GM13977 (cell line): Measurements from ENCODE around the gene SFT2D3.
A peak's percentile ranks its signal among the peaks of the same experiment; 100 is the strongest.

ENCODE experiments used
- DNase-seq: peaks from one replicate; pipeline ENCODE4 v3.0.0; 2012; ENCODE audit warnings: low spot score
- CTCF ChIP-seq: IDR thresholded peaks from 2 replicates; pipeline ENCODE4 v1.5.1; 2012; ENCODE audit warnings: mild to moderate bottlenecking, control low read depth; ENCODE audit not compliant: insufficient read depth; ENCODE audit errors: extremely low read depth, missing control alignments
- in situ Hi-C: fragments of 300-500 bp; cut with MboI; formaldehyde crosslinking; loops from one replicate; pipeline ENCODE4 v1.12.0; 2022; ENCODE audit warnings: low sequenced_read_pairs, low pct_unique_long_range_greater_than_20kb, mixed read lengths, inconsistent platforms; ENCODE audit not compliant: unreplicated experiment

SFT2D3 gene

GRCh38 chr2:127695491-127696472, 5.5 kb upstream of the SFT2D3 start:
- peak; percentile 52 for DNase-seq
- in situ Hi-C loops, result no loop called here
- TF ChIP-seq CTCF, result peak; percentile 53

- in situ Hi-C loops, result no loop called here
- no peak for TF ChIP-seq CTCF
Measured at GRCh38 chr2:127697482-127698180, 3.7 kb upstream of the SFT2D3 start.

GRCh38 chr2:127698553-127699355, 2.5 kb upstream of the SFT2D3 start:
- in situ Hi-C loops, result no loop called here
- TF ChIP-seq CTCF, result no peak
- no peak for DNase-seq

More at GRCh38 chr2:127697482-127698180, 3.7 kb upstream of the SFT2D3 start:
- DNase-seq, result no peak

- DNase-seq, result peak; percentile 70
- TF ChIP-seq CTCF, result no peak
- in situ Hi-C loops, result no loop called here
Measured at GRCh38 chr2:127700527-127701192, 637 bp upstream of the SFT2D3 start.

GRCh38 chr2:127701651-127702394, 526 bp downstream of the SFT2D3 start:
- in situ Hi-C loops, result no loop called here

More at GRCh38 chr2:127701651-127702394, 526 bp downstream of the SFT2D3 start:
- peak; percentile 87 for DNase-seq
- TF ChIP-seq CTCF, result peak; percentile 16
